ENCODE measurements around the gene IL2RA.
"Not testable (repeated sequence)": the region's sequence is repeated elsewhere in the genome, so short reads cannot be mapped to it uniquely, and the experiment has no call there.

The IL2RA gene

DNA sequence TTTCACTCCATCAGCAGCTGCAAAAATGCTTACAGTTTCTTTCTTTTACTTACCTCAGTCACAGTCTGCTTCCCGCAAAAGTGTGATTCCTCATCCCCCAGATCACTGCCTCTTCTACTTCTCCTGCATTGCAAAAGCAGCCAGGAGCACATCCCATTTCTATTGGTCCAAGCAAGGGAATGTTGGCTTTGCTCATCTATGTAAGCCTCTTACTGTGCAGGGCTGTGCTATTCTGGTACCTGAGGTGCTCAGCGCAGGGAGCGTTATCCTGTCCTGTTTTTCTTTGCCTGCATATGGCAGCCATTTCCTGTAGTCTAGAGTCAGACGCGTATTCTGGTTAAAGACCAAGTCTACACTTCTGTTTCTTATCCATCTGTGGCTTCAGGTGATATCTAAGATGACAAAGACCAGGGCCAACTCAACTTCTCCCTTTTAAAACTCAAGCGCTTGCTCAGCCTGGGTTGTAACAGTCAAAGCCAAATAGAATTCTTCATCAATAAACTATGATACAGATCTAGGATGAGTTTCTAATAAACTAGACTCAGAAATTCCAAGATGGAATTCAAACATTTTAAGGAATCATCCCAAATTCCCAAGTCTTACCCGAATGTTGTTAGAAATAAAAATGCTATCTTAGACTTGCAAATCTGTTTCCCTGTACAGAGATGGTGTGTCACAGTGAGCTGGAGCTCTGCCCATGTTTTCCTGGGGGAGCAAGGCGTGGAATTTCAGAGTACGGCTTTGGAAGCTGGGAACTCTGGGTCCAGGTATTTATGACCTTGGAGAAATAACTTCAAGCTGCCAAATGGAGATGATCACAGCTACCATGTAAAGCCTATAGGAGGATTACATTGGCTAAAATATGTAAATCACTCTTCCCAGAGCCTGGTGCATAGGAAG is 20.6 kb upstream of the IL2RA start:
- no peak for DNase-seq (ENCODE audit: low spot score)

DNA sequence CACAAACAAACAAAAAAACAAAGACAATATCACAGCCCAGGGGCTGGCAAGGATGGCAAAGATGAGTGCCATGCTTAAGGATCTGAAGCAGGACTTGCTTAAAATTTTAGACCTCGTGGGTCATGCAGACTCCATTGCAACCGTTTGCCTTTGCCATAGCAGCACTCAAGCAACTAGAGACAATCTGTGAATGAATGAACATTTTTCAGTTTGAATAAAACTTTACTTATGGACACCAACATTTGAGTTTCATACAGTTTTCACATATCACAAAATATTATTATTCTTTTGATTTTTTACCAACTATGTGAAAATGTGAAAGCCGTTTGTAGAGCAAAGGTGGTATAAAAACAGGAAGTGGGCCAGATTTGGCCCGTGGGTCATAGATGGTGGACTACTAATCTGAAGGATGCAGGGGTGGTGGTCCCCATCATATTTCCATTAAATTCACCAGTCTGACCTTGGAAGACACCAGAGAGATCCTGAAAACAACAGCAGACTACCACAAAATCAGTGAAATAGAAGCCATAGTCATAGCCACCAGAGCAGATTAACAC is 18.3 kb upstream of the IL2RA start:
- DNase-seq (ENCODE audit: low spot score), result no peak

DNA sequence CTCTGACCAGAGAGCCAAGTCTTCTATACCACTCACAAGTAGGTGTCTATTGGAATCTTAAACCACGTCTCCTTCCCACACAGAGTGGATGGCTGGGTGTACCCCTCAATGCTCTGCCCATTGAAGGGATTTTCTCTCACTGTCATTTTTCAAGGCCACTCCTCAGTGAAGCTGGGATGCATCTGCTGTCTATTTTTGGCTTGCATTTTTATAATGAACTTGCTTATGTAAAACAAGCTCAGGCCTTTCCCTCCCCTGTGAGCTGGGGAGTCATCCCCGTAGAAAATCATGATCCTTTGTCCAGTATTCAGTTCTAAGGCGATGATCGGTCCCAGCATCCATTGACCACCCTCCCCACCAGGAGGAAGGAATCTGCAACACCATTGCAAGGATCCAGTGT is 16.9 kb upstream of the IL2RA start:
- DNase-seq (ENCODE audit: low spot score), result no peak

- DNase-seq (ENCODE audit: low spot score), result no peak
These were observed 15.0 kb upstream of the IL2RA start for GRCh38 chr10:6077071-6077675.

GRCh38 chr10:6074489-6075301 is 12.5 kb upstream of the IL2RA start:
- no peak for DNase-seq (ENCODE audit: low spot score)

- no peak for DNase-seq (ENCODE audit: low spot score)
These were observed 10.2 kb upstream of the IL2RA start for GRCh38 chr10:6072215-6072934.

GRCh38 chr10:6071181-6072175 is 9.3 kb upstream of the IL2RA start:
- no peak for DNase-seq (ENCODE audit: low spot score)

DNA sequence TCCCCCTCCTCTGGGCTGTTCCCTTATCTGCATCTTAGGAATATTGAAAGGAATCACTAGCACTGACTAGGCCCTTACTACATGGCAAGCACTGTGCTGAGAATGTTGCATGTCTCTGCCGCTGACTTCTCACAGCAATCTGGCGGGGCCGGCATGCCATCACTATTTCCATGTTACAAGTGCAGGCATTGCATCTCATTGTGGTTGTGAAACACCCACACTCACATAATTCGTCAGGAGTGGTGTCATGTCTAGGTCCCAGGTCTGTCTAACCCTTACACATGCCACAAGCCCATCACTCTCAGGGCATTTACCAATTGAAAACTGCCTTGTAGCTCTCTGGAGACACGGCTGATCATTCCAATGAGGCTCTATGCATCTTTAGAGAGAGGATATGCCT is 8.5 kb upstream of the IL2RA start:
- DNase-seq (ENCODE audit: low spot score), result no peak

- no peak for DNase-seq (ENCODE audit: low spot score)
These were observed 7.1 kb upstream of the IL2RA start for GRCh38 chr10:6069081-6069931.

GRCh38 chr10:6068422-6068821 is 6.3 kb upstream of the IL2RA start:
- DNase-seq (ENCODE audit: low spot score), result no peak

GRCh38 chr10:6068006-6068405 is 5.8 kb upstream of the IL2RA start:
- no peak for DNase-seq (ENCODE audit: low spot score)

- no peak for DNase-seq (ENCODE audit: low spot score)
These were observed 5.3 kb upstream of the IL2RA start for GRCh38 chr10:6067457-6067856.

- DNase-seq (ENCODE audit: low spot score), result no peak
These were observed 3.7 kb upstream of the IL2RA start for GRCh38 chr10:6065835-6066234.

- no peak for DNase-seq (ENCODE audit: low spot score)
These were observed 3.2 kb upstream of the IL2RA start for GRCh38 chr10:6065406-6065805.

DNA sequence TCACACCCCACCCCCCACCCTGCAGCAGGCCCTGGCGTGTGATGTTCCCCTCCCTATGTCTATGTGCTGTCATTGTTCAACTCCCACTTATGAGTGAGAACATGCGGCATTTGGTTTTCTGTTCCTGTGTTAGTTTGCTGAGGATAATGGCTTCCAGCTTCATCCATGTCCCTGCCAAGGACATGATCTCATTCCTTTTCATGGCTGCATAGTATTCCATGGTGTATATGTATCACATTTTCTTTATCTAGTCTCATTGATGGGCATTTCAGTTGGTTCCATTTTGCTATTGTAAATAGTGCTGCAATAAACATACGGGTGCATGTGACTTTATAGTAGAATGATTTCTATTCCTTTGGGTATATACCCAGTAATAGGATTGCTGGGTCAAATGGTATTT is 2.6 kb upstream of the IL2RA start:
- DNase-seq (ENCODE audit: low spot score), result not testable (repeated sequence)

- DNase-seq (ENCODE audit: low spot score), result no peak
These were observed 2.0 kb upstream of the IL2RA start for GRCh38 chr10:6064119-6064518.

GRCh38 chr10:6061056-6061455 is 1.1 kb downstream of the IL2RA start:
- DNase-seq (ENCODE audit: low spot score), result no peak

GRCh38 chr10:6059506-6059905 is 2.7 kb downstream of the IL2RA start:
- no peak for DNase-seq (ENCODE audit: low spot score)

DNA sequence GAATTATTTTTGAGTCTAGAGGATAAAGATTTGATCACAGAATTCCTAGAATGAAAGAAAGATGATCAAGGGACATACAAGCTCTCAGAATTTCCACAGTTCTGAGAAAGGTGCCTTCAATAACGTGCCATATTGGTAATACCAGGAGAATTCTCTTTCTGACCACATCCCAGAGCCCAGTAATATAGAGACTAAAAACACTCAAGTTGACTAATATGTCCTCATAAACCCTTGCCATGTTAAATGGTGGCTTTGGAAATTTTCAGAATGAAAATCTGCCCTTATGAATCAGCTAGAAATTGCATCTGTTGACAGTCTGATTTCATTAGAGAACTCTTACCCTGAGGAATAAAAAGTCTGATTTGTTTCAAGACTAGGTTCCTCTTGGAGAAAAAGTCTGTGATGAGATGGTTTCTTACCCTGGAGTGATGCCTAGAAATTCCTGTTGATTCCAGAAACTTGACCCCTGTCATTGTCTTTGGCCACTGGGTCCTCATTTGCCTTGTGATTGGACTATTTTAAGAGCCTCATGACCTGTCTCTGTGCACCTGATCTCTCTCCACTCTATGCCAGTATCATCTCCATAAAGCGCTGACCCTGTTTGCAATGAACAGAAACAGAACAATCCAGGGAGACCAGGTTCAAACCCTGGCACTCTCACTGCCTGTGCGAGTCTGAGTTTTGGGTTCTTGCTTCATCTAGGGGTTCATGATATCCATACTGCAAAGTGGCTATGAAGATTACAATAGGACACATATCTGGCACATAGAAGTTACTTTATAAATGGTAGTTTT is 3.3 kb downstream of the IL2RA start:
- no peak for DNase-seq (ENCODE audit: low spot score)

Data from putamen (tissue), 1 donor.